GM23338 (cell line): Measurements from ENCODE around the gene TAF15. TPM values are rescaled to one million over a fixed set of nuclear protein-coding genes. Genes with fewer than 3 reads are reported as not detected.

Experiments used
- ATAC-seq: fragments of 200-7000 bp; cut with Tn5 transposase; 3 replicates; pipeline ENCODE4 v1.9.1; 2020
- DNase-seq: peaks from one replicate; pipeline ENCODE4 v3.0.0-alpha.2; 2015; ENCODE audit warnings: low spot score
- H2AFZ ChIP-seq: fragments of 200-600 bp; sonication (generic); 2 replicates; pipeline ENCODE4 v1.8.0; 2016; ENCODE audit warnings: antibody characterized with exemption, mild to moderate bottlenecking, moderate library complexity
- H3F3A ChIP-seq: fragments of 200-600 bp; sonication (generic); replicated peaks from 2 replicates; pipeline ENCODE4 v1.8.0; 2017; ENCODE audit warnings: antibody characterized with exemption, mixed run types, low read depth
- H3K27ac ChIP-seq: fragments of 200-600 bp; sonication (generic); 2 replicates; pipeline ENCODE4 v1.6.1; 2016; ENCODE audit warnings: low read depth
- H3K27me3 ChIP-seq: fragments of 200-600 bp; sonication (generic); 2 replicates; pipeline ENCODE4 v1.8.0; 2016; ENCODE audit warnings: mild to moderate bottlenecking, mixed run types, moderate library complexity; ENCODE audit not compliant: insufficient read depth
- H3K36me3 ChIP-seq: fragments of 200-600 bp; sonication (generic); 2 replicates; pipeline ENCODE4 v1.8.0; 2016; ENCODE audit warnings: mild to moderate bottlenecking; ENCODE audit not compliant: insufficient read depth
- H3K4me1 ChIP-seq: fragments of 200-600 bp; sonication (generic); 2 replicates; pipeline ENCODE4 v1.8.0; 2016; ENCODE audit warnings: mild to moderate bottlenecking, moderate library complexity; ENCODE audit not compliant: insufficient read depth
- H3K4me2 ChIP-seq: fragments of 200-600 bp; sonication (generic); 2 replicates; pipeline ENCODE4 v1.7.1; 2017; ENCODE audit warnings: mixed run types
- H3K4me3 ChIP-seq: fragments of 200-600 bp; sonication (generic); 2 replicates; pipeline ENCODE4 v1.6.1; 2016; ENCODE audit warnings: mixed run types
- H3K79me2 ChIP-seq: fragments of 200-600 bp; sonication (generic); replicated peaks from 2 replicates; pipeline ENCODE4 v1.8.0; 2017; ENCODE audit warnings: mild to moderate bottlenecking; ENCODE audit not compliant: insufficient read depth
- H3K9me2 ChIP-seq: fragments of 200-600 bp; sonication (generic); 2 replicates; pipeline ENCODE4 v1.8.0; 2017; ENCODE audit not compliant: insufficient read depth
- H4K20me1 ChIP-seq: fragments of 200-600 bp; sonication (generic); replicated peaks from 2 replicates; pipeline ENCODE4 v1.8.0; 2017; ENCODE audit warnings: mild to moderate bottlenecking; ENCODE audit not compliant: insufficient read depth
- H3K27ac Mint-ChIP-seq: 2 replicates; pipeline ENCODE4 v1.8.0; 2020; ENCODE audit warnings: inconsistent platforms, mild to moderate bottlenecking, moderate library complexity, mixed read lengths
- H3K27me3 Mint-ChIP-seq: 3 replicates; pipeline ENCODE4 v1.8.0; 2022; ENCODE audit warnings: low read depth, mild to moderate bottlenecking, moderate library complexity, mixed read lengths, inconsistent platforms; ENCODE audit not compliant: insufficient read depth, poor library complexity
- H3K36me3 Mint-ChIP-seq: 3 replicates; pipeline ENCODE4 v1.8.0; 2021; ENCODE audit warnings: low read depth, mild to moderate bottlenecking, inconsistent platforms, moderate library complexity, mixed read lengths
- H3K4me1 Mint-ChIP-seq: 3 replicates; pipeline ENCODE4 v1.8.0; 2020; ENCODE audit warnings: mild to moderate bottlenecking, inconsistent platforms, mixed read lengths
- H3K4me3 Mint-ChIP-seq: 3 replicates; pipeline ENCODE4 v1.8.0; 2021; ENCODE audit warnings: moderate library complexity, mild to moderate bottlenecking, inconsistent platforms, mixed read lengths
- H3K9me3 Mint-ChIP-seq: 3 replicates; pipeline ENCODE4 v1.8.0; 2020; ENCODE audit warnings: moderate library complexity, mild to moderate bottlenecking, inconsistent platforms, mixed read lengths
- CREB1 ChIP-seq: fragments of 250-450 bp; sonication (Bioruptor Pico); IDR thresholded peaks from 2 replicates; pipeline ENCODE4 v1.5.0; 2020; ENCODE audit warnings: low read depth, mild to moderate bottlenecking, moderate library complexity
- CTCF ChIP-seq, 2 experiments: fragments of 200-600 bp in 1 of 2; sonication (generic) in 1 of 2; conservative IDR thresholded peaks; 2 replicates each; pipeline versions ENCODE4 v1.5.1 to v1.6.1; 2016 to 2017; ENCODE audit warnings: antibody characterized with exemption in 2 of 2, low read depth in 2 of 2, mild to moderate bottlenecking in 2 of 2, moderate library complexity in 1 of 2
- EZH2 ChIP-seq: fragments of 200-600 bp; sonication (generic); IDR thresholded peaks from one replicate; pipeline ENCODE4 v1.8.0; 2017; ENCODE audit warnings: antibody characterized with exemption, mild to moderate bottlenecking, low read depth; ENCODE audit not compliant: unreplicated experiment
- JUNB ChIP-seq: IDR thresholded peaks from one replicate; pipeline ENCODE4 v1.6.1; 2016; ENCODE audit warnings: antibody characterized with exemption; ENCODE audit not compliant: unreplicated experiment
- POLR2AphosphoS5 ChIP-seq: IDR thresholded peaks from 2 replicates; pipeline ENCODE4 v1.6.1; 2016; ENCODE audit warnings: antibody characterized with exemption, low read depth
- ZNF331 ChIP-seq: fragments of 250-450 bp; sonication (Bioruptor Pico); IDR thresholded peaks from 2 replicates; pipeline ENCODE4 v1.5.0; 2020; ENCODE audit warnings: low read depth, mild to moderate bottlenecking, moderate library complexity
- polyA plus RNA-seq: library from polyadenylated mRNA; unstranded; fragments of >200 nt; fragmentation: Nextera tagmentation; extraction: Ambion mirVana; gene quantifications from 2 replicates; pipeline ENCODE4 v1.2.1, GENCODE V29; 2016
- small RNA-seq: library from RNA; depleted of rRNA; stranded (forward); fragments of <200 nt; gene quantifications from one replicate; pipeline ENCODE3, GENCODE V24; 2014; ENCODE audit warnings: low replicate concordance
- total RNA-seq: library from RNA; depleted of rRNA; stranded (reverse); fragments of >200 nt; shearing (Covaris generic); gene quantifications from 2 replicates; pipeline ENCODE4 v1.2.3, GENCODE V29; 2014; rRNA removed

Gene TAF15
- total and polyA plus RNA-seq, 2 experiments from 2014 or later = 33.8 to 109 TPM

DNA sequence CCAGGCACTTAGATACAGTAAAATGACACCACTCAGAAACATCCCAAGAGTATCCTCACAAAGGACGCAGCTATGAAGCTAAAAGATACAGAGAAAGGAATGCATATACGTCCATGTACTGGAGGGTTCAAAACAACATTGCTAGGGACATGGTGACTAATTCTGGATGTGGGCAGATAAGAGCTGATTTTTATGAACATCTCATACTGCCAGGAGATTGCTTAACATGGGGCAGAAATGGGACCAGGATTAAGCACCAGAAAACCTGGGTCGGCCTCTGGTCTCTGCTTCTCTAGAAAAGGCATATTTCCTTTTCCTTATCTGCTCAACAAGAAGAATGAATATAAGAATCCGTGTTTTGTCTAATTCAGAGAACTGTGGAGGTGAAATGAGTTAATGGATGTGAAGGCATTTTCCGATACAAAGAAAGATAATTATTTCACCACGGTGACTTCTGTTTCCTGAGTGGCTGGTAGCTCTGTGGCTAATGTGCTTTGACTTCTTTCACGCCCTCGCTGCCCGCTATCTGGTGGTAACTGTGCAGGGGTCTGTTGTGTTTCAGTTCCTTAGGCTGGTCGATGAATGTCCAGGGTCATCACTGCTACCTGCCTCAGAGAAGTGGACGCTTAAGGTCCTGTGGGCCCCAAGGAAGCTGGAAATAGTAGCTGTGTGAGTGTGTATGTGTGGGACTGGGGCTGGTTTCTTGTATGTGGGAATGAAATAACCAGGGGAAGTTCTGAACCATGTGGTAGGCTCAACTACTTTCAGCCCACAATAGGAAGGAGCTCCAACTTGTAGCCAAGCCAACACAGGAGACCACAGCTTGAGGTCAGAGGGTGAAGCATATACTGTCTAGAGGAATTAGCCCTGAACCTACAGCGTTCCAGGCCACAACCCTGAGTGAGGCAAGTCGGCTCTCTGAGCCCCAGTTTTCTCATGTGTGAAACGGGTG lies 86.6 kb downstream of the TAF15 start:
- no peaks in the 10 kb centered on the region for H3K36me3 ChIP-seq
- no peak overlapping the region for H3K27ac Mint-ChIP-seq
- TF ChIP-seq CTCF (conservative IDR thresholded peaks at IDR 0.05; ENCODE audit: low read depth in 2 of 2) (no peak), CREB1 (CRISPR knock-in tag) (no peak), ZNF331 (CRISPR knock-in tag) (no peak), JUNB (no peak), POLR2AphosphoS5 (no peak), EZH2 (no peak)
- no peak overlapping the region for H3K4me2 ChIP-seq
- H3K27ac ChIP-seq = no peak overlapping the region
- peaks cover 7% of the 10 kb centered on the region for H3K4me1 Mint-ChIP-seq
- no peak for DNase-seq
- no peaks in the 10 kb centered on the region for H4K20me1 ChIP-seq
- ATAC-seq = no peak
- H2AFZ ChIP-seq = no peak overlapping the region
- H3K9me3 Mint-ChIP-seq = no peaks in the 10 kb centered on the region
- no peaks in the 10 kb centered on the region for H3K36me3 Mint-ChIP-seq
- H3K9me2 ChIP-seq = no peaks in the 10 kb centered on the region
- H3K4me3 ChIP-seq = no peak overlapping the region
- H3K79me2 ChIP-seq = no peaks in the 10 kb centered on the region
- no peaks in the 10 kb centered on the region for H3F3A ChIP-seq
- peaks cover 3% of the 10 kb centered on the region for H3K27me3 Mint-ChIP-seq
- H3K4me3 Mint-ChIP-seq = no peak overlapping the region
- H3K27me3 ChIP-seq = no peaks in the 10 kb centered on the region
- no peaks in the 10 kb centered on the region for H3K4me1 ChIP-seq

Small RNAs within 50 kb of the gene (small RNA-seq; reads per million reads assigned to genes)
- gene RF00100 = 1,529 reads per million, percentile 100 among the genes with 10 or more reads in this experiment

Other genes starting within 250 kb of the TAF15 start
- gene SLFN14, start 248.7 kb upstream of the TAF15 start, total RNA-seq = 0.10 TPM in 1 of 2 replicates, not detected in the other
- not detected in 2 replicates for gene SLFN14, start 248.7 kb upstream of the TAF15 start, polyA plus RNA-seq
- 1.9 and 2.1 TPM in 2 replicates for gene PEX12, start 230.9 kb upstream of the TAF15 start, total RNA-seq
- gene PEX12, start 230.9 kb upstream of the TAF15 start, polyA plus RNA-seq = 1.5 and 2.3 TPM in 2 replicates
- 119 and 144 TPM in 2 replicates for gene AP2B1, start 222.2 kb upstream of the TAF15 start, total RNA-seq
- 82.1 and 89.7 TPM in 2 replicates for gene AP2B1, start 222.2 kb upstream of the TAF15 start, polyA plus RNA-seq
- 23.1 and 26.2 TPM in 2 replicates for gene RASL10B, start 77.8 kb upstream of the TAF15 start, total RNA-seq
- gene RASL10B, start 77.8 kb upstream of the TAF15 start, polyA plus RNA-seq = 6.2 and 7.1 TPM in 2 replicates
- not detected in 2 replicates for gene GAS2L2, start 56.2 kb upstream of the TAF15 start, total RNA-seq
- 0.06 TPM in 1 of 2 replicates, not detected in the other for gene GAS2L2, start 56.2 kb upstream of the TAF15 start, polyA plus RNA-seq
- 1.6 TPM in 1 of 2 replicates, not detected in the other for gene C17orf50, start 48.6 kb upstream of the TAF15 start, total RNA-seq
- 0.37 and 0.74 TPM in 2 replicates for gene C17orf50, start 48.6 kb upstream of the TAF15 start, polyA plus RNA-seq
- not detected in 2 replicates for gene MMP28, start 13.8 kb upstream of the TAF15 start, total RNA-seq
- gene MMP28, start 13.8 kb upstream of the TAF15 start, polyA plus RNA-seq = not detected in 2 replicates
- gene HEATR9, start 59.4 kb downstream of the TAF15 start, total RNA-seq = not detected in 2 replicates
- gene HEATR9, start 59.4 kb downstream of the TAF15 start, polyA plus RNA-seq = not detected in 2 replicates
- not detected in 2 replicates for gene CCL5, start 70.9 kb downstream of the TAF15 start, total RNA-seq
- not detected in 2 replicates for gene CCL5, start 70.9 kb downstream of the TAF15 start, polyA plus RNA-seq
- gene RDM1, start 121.3 kb downstream of the TAF15 start, total RNA-seq = 3.9 and 5.2 TPM in 2 replicates
- gene RDM1, start 121.3 kb downstream of the TAF15 start, polyA plus RNA-seq = 7.3 and 8.8 TPM in 2 replicates
- not detected in 2 replicates for gene LYZL6, start 134.2 kb downstream of the TAF15 start, total RNA-seq
- gene LYZL6, start 134.2 kb downstream of the TAF15 start, polyA plus RNA-seq = not detected in 2 replicates
- gene CCL16, start 172.0 kb downstream of the TAF15 start, total RNA-seq = not detected in 2 replicates
- gene CCL16, start 172.0 kb downstream of the TAF15 start, polyA plus RNA-seq = not detected in 2 replicates
- gene CCL14, start 177.2 kb downstream of the TAF15 start, total RNA-seq = not detected in 2 replicates
- not detected in 2 replicates for gene CCL14, start 177.2 kb downstream of the TAF15 start, polyA plus RNA-seq
- not detected in 2 replicates for gene CCL15, start 192.1 kb downstream of the TAF15 start, total RNA-seq
- gene CCL15, start 192.1 kb downstream of the TAF15 start, polyA plus RNA-seq = not detected in 2 replicates
- not detected in 2 replicates for gene CCL23, start 208.5 kb downstream of the TAF15 start, total RNA-seq
- not detected in 2 replicates for gene CCL23, start 208.5 kb downstream of the TAF15 start, polyA plus RNA-seq